Measurements from ENCODE around the gene TNK2. TPM values are rescaled to one million over a fixed set of nuclear protein-coding genes. Genes with fewer than 3 reads are reported as not detected.

Gene TNK2
- total and polyA plus RNA-seq, 8 donors = 21.0 to 91.2 (median 25.0) TPM

DNA sequence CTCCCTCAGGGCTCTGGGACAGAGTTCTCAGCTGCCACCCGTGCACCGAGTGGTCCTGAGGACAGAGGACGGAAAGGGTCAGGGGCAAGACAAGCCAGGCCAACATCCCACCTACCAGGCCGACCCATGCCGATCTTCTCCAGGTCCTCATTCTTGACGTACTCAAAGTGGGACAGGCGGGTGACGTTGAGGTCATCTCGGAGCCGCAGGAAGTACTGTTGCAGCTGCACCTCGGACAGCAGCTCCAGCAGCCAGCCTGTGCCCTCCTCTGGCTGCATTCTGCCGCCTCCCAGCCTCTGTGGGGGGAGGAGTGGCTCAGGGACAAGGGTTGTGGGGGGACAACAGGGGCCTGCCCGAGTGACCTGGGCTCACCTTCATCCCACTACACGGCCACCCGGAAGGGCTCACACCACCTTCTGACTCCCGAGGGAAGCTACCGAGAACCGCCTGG, 20.0 kb downstream of the TNK2 start:
- Histone ChIP-seq H3K27me3 (no peaks in the 10 kb centered on the region), H3K27ac (no peak overlapping the region), H3K4me3 (no peak overlapping the region), H3K36me3 (peaks cover 0 to 8% (median 0%) of the 10 kb centered on the region in 3 donors), H3K4me1 (peaks cover 0 to 5% (median 5%) of the 10 kb centered on the region in 3 donors), H3K9me3 (no peaks in the 10 kb centered on the region)
- TF ChIP-seq, protein P1, sequence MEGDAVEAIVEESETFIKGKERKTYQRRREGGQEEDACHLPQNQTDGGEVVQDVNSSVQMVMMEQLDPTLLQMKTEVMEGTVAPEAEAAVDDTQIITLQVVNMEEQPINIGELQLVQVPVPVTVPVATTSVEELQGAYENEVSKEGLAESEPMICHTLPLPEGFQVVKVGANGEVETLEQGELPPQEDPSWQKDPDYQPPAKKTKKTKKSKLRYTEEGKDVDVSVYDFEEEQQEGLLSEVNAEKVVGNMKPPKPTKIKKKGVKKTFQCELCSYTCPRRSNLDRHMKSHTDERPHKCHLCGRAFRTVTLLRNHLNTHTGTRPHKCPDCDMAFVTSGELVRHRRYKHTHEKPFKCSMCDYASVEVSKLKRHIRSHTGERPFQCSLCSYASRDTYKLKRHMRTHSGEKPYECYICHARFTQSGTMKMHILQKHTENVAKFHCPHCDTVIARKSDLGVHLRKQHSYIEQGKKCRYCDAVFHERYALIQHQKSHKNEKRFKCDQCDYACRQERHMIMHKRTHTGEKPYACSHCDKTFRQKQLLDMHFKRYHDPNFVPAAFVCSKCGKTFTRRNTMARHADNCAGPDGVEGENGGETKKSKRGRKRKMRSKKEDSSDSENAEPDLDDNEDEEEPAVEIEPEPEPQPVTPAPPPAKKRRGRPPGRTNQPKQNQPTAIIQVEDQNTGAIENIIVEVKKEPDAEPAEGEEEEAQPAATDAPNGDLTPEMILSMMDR (IDR thresholded peaks at IDR 0.05) = no peak
- FAIRE-seq = no peak
- ATAC-seq = no peak
- peak in 1 of 6 donors; percentile 58 for DNase-seq
- intact Hi-C loops (cut with DNase I) = no loop called here
- 92% methylated on average over 18 of the region's 18 CpGs for WGBS, 2 donors

DNA sequence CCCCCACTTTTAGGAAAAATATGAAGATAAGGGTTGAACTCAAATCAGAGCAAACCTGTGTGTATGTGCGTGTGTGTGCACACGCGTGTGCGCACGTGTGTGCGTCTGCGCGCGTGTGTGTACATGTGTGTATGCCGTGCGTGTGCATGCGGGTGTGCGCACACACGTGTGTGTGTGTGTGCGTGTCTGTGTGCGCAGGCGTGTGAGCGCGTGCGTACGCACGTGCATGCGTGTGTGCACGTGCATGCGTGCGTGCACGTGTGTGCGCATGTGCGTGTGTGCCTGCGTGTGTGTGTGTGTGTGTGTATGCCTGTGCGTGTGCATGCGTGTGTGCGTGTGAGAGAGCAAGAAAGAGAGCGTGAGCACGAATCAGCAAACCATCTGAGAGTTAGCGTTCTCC, 20.7 kb downstream of the TNK2 start:
- H3K9me3 ChIP-seq = no peaks in the 10 kb centered on the region
- peaks cover 0 to 8% (median 0%) of the 10 kb centered on the region in 3 donors for H3K36me3 ChIP-seq
- no peaks in the 10 kb centered on the region for H3K27me3 ChIP-seq
- TF ChIP-seq, protein P1 (IDR thresholded peaks at IDR 0.05) = no peak
- H3K4me1 ChIP-seq = no peaks in the 10 kb centered on the region
- H3K4me3 ChIP-seq = no peak overlapping the region
- intact Hi-C loops (cut with DNase I) = no loop called here
- 93 to 95% methylated on average over 36 of the region's 36 CpGs for WGBS, 2 donors
- DNase-seq (peak in 1 of 6 donors; percentile 13), ATAC-seq (no peak), FAIRE-seq (no peak)
- no peak overlapping the region for H3K27ac ChIP-seq

DNA sequence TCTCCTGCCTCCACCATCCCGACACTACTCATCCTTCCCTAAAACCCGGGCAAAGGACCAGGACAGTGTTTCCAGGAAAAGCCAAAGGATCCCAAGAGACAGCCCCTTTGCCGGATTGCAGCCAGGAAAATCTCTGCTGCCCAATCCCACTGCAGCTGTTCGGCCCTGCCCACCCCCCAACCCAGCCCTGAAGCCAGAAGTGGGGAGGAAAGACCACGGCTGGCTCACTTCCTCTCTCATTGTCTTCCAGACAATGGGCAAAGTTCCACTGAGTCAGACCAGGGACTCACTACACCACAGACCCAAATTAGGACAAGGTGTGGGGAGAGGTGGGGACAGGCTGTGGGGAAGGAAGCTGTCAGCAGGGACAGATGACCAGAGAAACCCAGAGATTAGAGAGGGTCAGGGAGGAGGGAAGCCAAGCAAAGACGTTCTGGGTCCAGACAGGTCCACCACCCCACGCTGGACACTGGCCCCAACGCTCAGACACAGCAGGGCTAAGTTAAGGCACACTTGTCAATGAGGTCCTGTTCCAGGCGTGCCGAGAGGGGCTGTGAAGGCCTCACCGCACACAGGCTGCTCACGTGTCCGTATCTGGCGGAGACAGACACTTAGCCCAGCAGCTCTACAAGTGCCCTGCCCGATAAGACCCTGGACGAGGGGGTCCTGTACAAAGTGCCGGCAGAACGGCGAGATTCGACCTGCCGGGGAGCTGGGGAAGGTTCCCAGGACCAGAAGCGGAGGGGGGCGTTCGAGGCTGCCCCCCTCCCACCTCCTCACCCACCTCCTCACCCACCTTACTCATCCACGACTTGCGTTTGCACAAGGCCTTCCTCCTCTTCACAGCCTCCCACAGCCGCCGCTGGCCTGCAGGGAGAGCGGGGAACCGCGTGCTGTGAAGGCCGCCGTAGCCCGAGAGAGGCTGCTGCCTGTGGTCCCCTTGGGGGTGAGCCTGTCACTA, 21.9 kb downstream of the TNK2 start:
- H3K27ac ChIP-seq = peak overlapping the region in 1 of 4 donors; percentile 5

DNA sequence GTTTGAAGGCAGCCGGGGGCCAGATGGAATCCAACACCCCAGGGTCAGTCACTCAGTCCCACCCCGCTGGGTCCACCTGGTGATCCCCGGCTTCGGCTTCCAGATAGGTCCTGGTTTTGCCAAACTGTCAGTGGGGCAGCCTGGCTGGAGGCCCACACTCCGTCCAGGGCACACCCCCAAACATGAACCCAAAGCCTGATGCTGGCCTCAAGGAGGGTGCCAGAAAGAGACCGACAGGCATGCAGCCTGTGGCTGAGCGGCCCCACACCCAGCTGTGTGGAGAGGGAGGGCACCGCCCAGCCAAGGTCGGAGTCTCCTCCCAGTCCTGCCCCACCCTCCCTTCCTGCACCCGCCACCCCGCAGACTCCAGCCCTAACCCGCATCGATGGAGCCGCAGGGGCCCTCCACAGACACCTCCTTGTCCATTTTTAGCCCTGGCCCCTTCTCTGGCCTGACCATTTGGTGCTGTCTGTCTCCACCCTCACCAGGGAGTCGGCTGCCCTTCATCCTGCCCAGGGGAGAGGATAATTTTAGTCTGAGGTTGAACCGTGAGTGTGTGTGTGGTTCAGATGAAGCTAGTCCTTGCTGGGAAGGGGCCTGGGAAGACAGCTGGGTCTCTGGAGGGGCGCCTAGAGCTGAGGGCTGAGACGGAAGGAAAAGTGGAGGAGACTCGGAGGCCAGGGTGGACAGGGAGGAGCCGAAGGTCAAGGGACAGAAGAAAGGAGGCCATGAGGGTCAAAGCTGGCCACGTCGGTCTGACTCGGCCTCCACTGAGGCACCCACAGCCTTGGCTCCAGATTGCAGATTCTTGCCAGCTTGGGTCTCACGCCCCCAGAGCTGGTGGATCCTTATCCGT, 23.1 kb downstream of the TNK2 start:
- no peak for FAIRE-seq
- WGBS, 2 donors = 88 to 90% methylated on average over 25 of the region's 25 CpGs
- peak in 2 of 4 donors; percentile 15 to 55 for ATAC-seq
- H3K27ac ChIP-seq = peak overlapping the region in 1 of 4 donors; percentile 1
- H3K4me3 ChIP-seq = no peak overlapping the region
- H3K9me3 ChIP-seq = no peaks in the 10 kb centered on the region
- no peaks in the 10 kb centered on the region for H3K27me3 ChIP-seq
- DNase-seq = peak in 1 of 6 donors; percentile 47
- H3K4me1 ChIP-seq = no peaks in the 10 kb centered on the region
- peaks cover 0 to 8% (median 0%) of the 10 kb centered on the region in 3 donors for H3K36me3 ChIP-seq
- TF ChIP-seq, protein P1 (IDR thresholded peaks at IDR 0.05) = no peak
- intact Hi-C loops (cut with DNase I) = no loop called here

More for the DNA sequence above, 21.9 kb downstream of the TNK2 start:
- intact Hi-C loops (cut with DNase I) = no loop called here
- TF ChIP-seq, protein P1 (IDR thresholded peaks at IDR 0.05) = no peak
- no peaks in the 10 kb centered on the region for H3K4me1 ChIP-seq
- peaks cover 0 to 8% (median 0%) of the 10 kb centered on the region in 3 donors for H3K36me3 ChIP-seq
- ATAC-seq (peak in 2 of 4 donors; percentile 18 to 47), FAIRE-seq (no peak), DNase-seq (peak in 1 of 6 donors; percentile 43)
- 87 to 89% methylated on average over 34 of the region's 34 CpGs for WGBS, 2 donors
- H3K9me3 ChIP-seq = no peaks in the 10 kb centered on the region
- no peaks in the 10 kb centered on the region for H3K27me3 ChIP-seq
- no peak overlapping the region for H3K4me3 ChIP-seq

All from pancreas (tissue), 10 donors.